ENCODE results near the gene EXD3. TPM values are rescaled to one million over a fixed set of nuclear protein-coding genes. Genes with fewer than 3 reads are reported as not detected.

The EXD3 gene
- total and polyA plus RNA-seq, 2 of the 4 experiments (the other 2 are of a cell fraction): 1.1 to 7.4 TPM

DNA sequence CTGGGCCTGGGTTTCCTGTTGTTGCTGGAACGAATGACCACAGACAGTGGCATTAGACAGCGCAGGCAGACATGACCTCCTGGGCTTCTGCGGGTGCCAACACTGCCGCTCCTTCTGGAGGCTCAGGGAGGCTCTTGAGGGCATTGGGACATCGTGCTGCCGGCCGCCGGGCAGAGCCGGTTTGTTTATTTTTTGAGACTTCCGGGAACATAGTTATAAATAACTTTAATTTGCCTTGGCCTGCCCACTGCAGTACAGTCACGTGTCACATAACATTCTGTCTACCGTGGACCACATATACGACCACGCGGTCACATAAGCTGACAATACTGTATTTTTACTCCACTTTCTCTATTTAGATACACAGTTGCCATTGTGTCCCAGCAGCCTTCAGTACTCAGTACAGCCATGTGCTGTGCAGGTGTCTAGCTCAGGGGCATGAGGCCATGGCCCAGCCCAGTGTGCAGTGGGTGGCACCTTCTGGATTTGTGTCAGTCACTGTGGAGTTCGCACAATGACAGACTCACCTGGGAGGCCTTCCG lies 153.7 kb downstream of the EXD3 start:
- Histone ChIP-seq H2AFZ (replicated peaks; ENCODE audit: low read length, poor library complexity) (peak overlapping the region; percentile 44), H3K4me2 (ENCODE audit: low read depth, low read length) (peak overlapping the region; percentile 5; the same call in 1 of the 2 replicates), H3K9ac (ENCODE audit: low read depth, low read length) (no peak overlapping the region), H3K23ac (ENCODE audit: low read depth, low read length) (no peak overlapping the region), H3K9me1 (ENCODE audit: insufficient read depth, low read length) (peaks cover 14% of the 10 kb centered on the region), H3K27ac (ENCODE audit: insufficient read depth, low read length) (peak overlapping the region; percentile 36; the same call in 1 of the 2 replicates), H3K18ac (ENCODE audit: low read depth, low read length) (no peak overlapping the region), H2AK9ac (replicated peaks; ENCODE audit: low read depth, low read length, poor library complexity) (peak overlapping the region; percentile 62), H2BK20ac (ENCODE audit: low read depth, low read length) (peak overlapping the region; percentile 48; the same call in 1 of the 2 replicates), H2BK5ac (ENCODE audit: low read depth, low read length, poor library complexity, severe bottlenecking) (peak overlapping the region; percentile 51), H2AK5ac (ENCODE audit: low read depth, low read length) (peak overlapping the region; percentile 93), H3K9me3 (ENCODE audit: control insufficient read depth, insufficient read depth, low read length) (no peaks in the 10 kb centered on the region), H2BK120ac (ENCODE audit: low read depth, low read length) (0 out of 2 replicates have a peak overlapping the region, but pooled peaks have one; percentile 16), H4K91ac (ENCODE audit: insufficient read depth, low read depth, low read length) (no peak overlapping the region; the same call in 1 of the 2 replicates), H2BK15ac (ENCODE audit: low read depth, low read length) (no peak overlapping the region), H3K56ac (ENCODE audit: extremely low read depth, insufficient read depth, low read length) (no peak overlapping the region), H4K20me1 (ENCODE audit: insufficient read depth, low read length) (peaks cover 29% of the 10 kb centered on the region), H4K5ac (ENCODE audit: low read depth, low read length) (no peak overlapping the region), H3K27me3 (ENCODE audit: control insufficient read depth, insufficient read depth, low read length) (no peaks in the 10 kb centered on the region), H3K36me3 (ENCODE audit: control insufficient read depth, insufficient read depth, low read length) (peaks cover 61% of the 10 kb centered on the region), H3K79me1 (ENCODE audit: low read depth in 1 of 2, low read length in 2 of 2) (peaks cover 13 to 70% of the 10 kb centered on the region in 2 experiments; a peak in 3 of 4 replicates), H3K4me3 (ENCODE audit: insufficient read depth, low read depth, low read length) (no peak overlapping the region), H3K14ac (replicated peaks; ENCODE audit: low read depth, low read length) (0 out of 2 replicates have a peak overlapping the region, but pooled peaks have one; percentile 55), H3K4me1 (ENCODE audit: control insufficient read depth, insufficient read depth, low read length) (peaks cover 12% of the 10 kb centered on the region), H4K8ac (ENCODE audit: low read depth in 2 of 2, low read length in 2 of 2) (peak overlapping the region in 1 of 2 experiments; percentile 39; a peak in 1 of 4 replicates), H3K4ac (ENCODE audit: low read depth, low read length) (peak overlapping the region; percentile 72)
- dilution Hi-C loops (cut with HindIII; ENCODE audit: low sequenced_read_pairs, unreplicated experiment) (no loop called here), in situ Hi-C loops (cut with MboI; ENCODE audit: low sequenced_read_pairs) (no loop called here), intact Hi-C loops (cut with micrococcal nuclease) (no loop called here)
- WGBS, 2 experiments (ENCODE audit: extremely low coverage in 2 of 2, insufficient read length in 1 of 2): 38% methylated on average over 4 of the region's 17 CpGs; no CpG with 5 or more reads in 1 of the 2 experiments
- peak; percentile 60 for DNase-seq
- peak; percentile 77 for ATAC-seq (ENCODE audit: low read depth)
- no peak for TF ChIP-seq NFE2L2 (IDR thresholded peaks at IDR 0.05; ENCODE audit: low read depth, low read length)
- peak; percentile 70 for TF ChIP-seq BHLHE40 (IDR thresholded peaks at IDR 0.05; ENCODE audit: low read depth, low read length)
- peak; percentile 48; the same call in 1 of the 2 replicates for TF ChIP-seq MXI1 (IDR thresholded peaks at IDR 0.05; ENCODE audit: borderline replicate concordance, low read depth, low read length)
- TF ChIP-seq, protein P1, sequence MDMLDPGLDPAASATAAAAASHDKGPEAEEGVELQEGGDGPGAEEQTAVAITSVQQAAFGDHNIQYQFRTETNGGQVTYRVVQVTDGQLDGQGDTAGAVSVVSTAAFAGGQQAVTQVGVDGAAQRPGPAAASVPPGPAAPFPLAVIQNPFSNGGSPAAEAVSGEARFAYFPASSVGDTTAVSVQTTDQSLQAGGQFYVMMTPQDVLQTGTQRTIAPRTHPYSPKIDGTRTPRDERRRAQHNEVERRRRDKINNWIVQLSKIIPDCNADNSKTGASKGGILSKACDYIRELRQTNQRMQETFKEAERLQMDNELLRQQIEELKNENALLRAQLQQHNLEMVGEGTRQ (IDR thresholded peaks at IDR 0.05; ENCODE audit: low read depth, low read length): peak; percentile 88
- TF ChIP-seq CEBPB (IDR thresholded peaks at IDR 0.05; ENCODE audit: low read depth, low read length): peak; percentile 50
- BruUV-seq (replicated peaks): no TSS peak
- CTCF ChIA-PET: no interaction called here
- POLR2A ChIA-PET (ENCODE audit: unreplicated experiment): no interaction called here

All from IMR-90 (cell line).